CD14-positive monocyte (primary cell): ENCODE results near the gene CDC37L1. TPM values are rescaled to one million over a fixed set of nuclear protein-coding genes. Genes with fewer than 3 reads are reported as not detected.

Source experiments
- DNase-seq, 3 donors: peaks; one replicate each; pipeline ENCODE4 v3.0.0-alpha.2; 2011 to 2022
- H2AFZ ChIP-seq: 2 replicates; pipeline ENCODE4 v1.6.0; 2012; ENCODE audit warnings: mild to moderate bottlenecking, low read depth, low read length, inconsistent platforms; ENCODE audit not compliant: insufficient read depth, poor library complexity, severe bottlenecking
- H3K27ac ChIP-seq, 2 donors: 1 replicate in 1 of 2; 2 replicates in 1 of 2; pipeline ENCODE4 v1.5.1; 2012 to 2013; ENCODE audit warnings: low read length in 2 of 2, control low read depth in 1 of 2, inconsistent platforms in 1 of 2, low read depth in 1 of 2, mild to moderate bottlenecking in 1 of 2
- H3K27me3 ChIP-seq, 2 donors: one replicate each; pipeline versions ENCODE4 v1.6.0 to v1.6.1; 2011 to 2013; ENCODE audit warnings: low read length in 2 of 2; ENCODE audit not compliant: control insufficient read depth in 2 of 2, insufficient read depth in 2 of 2
- H3K36me3 ChIP-seq, 2 donors: replicated peaks in 1 of 2; 1 replicate in 1 of 2; 2 replicates in 1 of 2; pipeline versions ENCODE4 v1.5.1 to v1.6.1; 2012 to 2013; ENCODE audit warnings: low read length in 2 of 2, control low read depth in 1 of 2, inconsistent platforms in 1 of 2, mild to moderate bottlenecking in 1 of 2; ENCODE audit not compliant: insufficient read depth in 2 of 2, control insufficient read depth in 1 of 2
- H3K4me1 ChIP-seq, 2 donors: 1 replicate in 1 of 2; 2 replicates in 1 of 2; pipeline versions ENCODE4 v1.5.1 to v1.6.1; 2012 to 2013; ENCODE audit warnings: low read length in 2 of 2, control low read depth in 1 of 2, inconsistent platforms in 1 of 2, mild to moderate bottlenecking in 1 of 2, moderate library complexity in 1 of 2; ENCODE audit not compliant: insufficient read depth in 2 of 2, control insufficient read depth in 1 of 2
- H3K4me2 ChIP-seq: replicated peaks from 2 replicates; pipeline ENCODE3; 2012; ENCODE audit warnings: low read length, moderate library complexity, mild to moderate bottlenecking; ENCODE audit not compliant: poor library complexity, severe bottlenecking; ENCODE audit errors: extremely low read depth
- H3K4me3 ChIP-seq, 3 experiments: fragments of 200-600 bp in 1 of 3; sonication (generic) in 1 of 3; replicated peaks in 1 of 3; 1 replicate in 2 of 3; 2 replicates in 1 of 3; pipeline ENCODE4 v1.5.1; 2011 to 2013; ENCODE audit warnings: low read length in 3 of 3, mild to moderate bottlenecking in 3 of 3, control low read depth in 2 of 3, low read depth in 2 of 3, inconsistent platforms in 1 of 3, moderate library complexity in 1 of 3
- H3K79me2 ChIP-seq: 2 replicates; pipeline ENCODE4 v1.6.0; 2012; ENCODE audit warnings: mild to moderate bottlenecking, control low read depth, inconsistent platforms, low read length, moderate library complexity; ENCODE audit not compliant: insufficient read depth
- H3K9ac ChIP-seq: 2 replicates; pipeline ENCODE4 v1.6.0; 2017; ENCODE audit warnings: low read length, mild to moderate bottlenecking; ENCODE audit not compliant: insufficient read depth, poor library complexity, severe bottlenecking
- H3K9me3 ChIP-seq, 2 donors: replicated peaks in 1 of 2; 1 replicate in 1 of 2; 2 replicates in 1 of 2; pipeline versions ENCODE4 v1.5.1 to v1.6.1; 2012 to 2013; ENCODE audit warnings: low read length in 2 of 2, control low read depth in 1 of 2; ENCODE audit not compliant: control insufficient read depth in 1 of 2, insufficient read depth in 1 of 2
- H4K20me1 ChIP-seq: 2 replicates; pipeline ENCODE4 v1.6.0; 2012; ENCODE audit warnings: mild to moderate bottlenecking, low read length, control low read depth, moderate library complexity; ENCODE audit not compliant: insufficient read depth
- H3K27ac Mint-ChIP-seq, 7 donors: one replicate each; pipeline ENCODE4 v1.8.0; 2020; ENCODE audit warnings: mild to moderate bottlenecking in 7 of 7, mixed read lengths in 7 of 7, moderate library complexity in 6 of 7, inconsistent platforms in 2 of 7
- H3K27me3 Mint-ChIP-seq, 3 donors: one replicate each; pipeline ENCODE4 v1.8.0; 2021 to 2022; ENCODE audit warnings: low read depth in 3 of 3, mild to moderate bottlenecking in 3 of 3, mixed read lengths in 3 of 3, moderate library complexity in 3 of 3, inconsistent platforms in 1 of 3
- H3K36me3 Mint-ChIP-seq, 2 donors: one replicate each; pipeline ENCODE4 v1.8.0; 2020; ENCODE audit warnings: mixed read lengths in 2 of 2, inconsistent platforms in 1 of 2, mild to moderate bottlenecking in 1 of 2
- H3K4me1 Mint-ChIP-seq: one replicate; pipeline ENCODE4 v1.8.0; 2020; ENCODE audit warnings: mild to moderate bottlenecking, mixed read lengths
- H3K4me3 Mint-ChIP-seq, 2 donors: one replicate each; pipeline ENCODE4 v1.8.0; 2020; ENCODE audit warnings: mild to moderate bottlenecking in 2 of 2, mixed read lengths in 2 of 2, moderate library complexity in 1 of 2
- H3K9me3 Mint-ChIP-seq, 7 donors: one replicate each; pipeline ENCODE4 v1.8.0; 2020 to 2022; ENCODE audit warnings: mixed read lengths in 7 of 7, mild to moderate bottlenecking in 6 of 7, moderate library complexity in 6 of 7, inconsistent platforms in 2 of 7
- CTCF ChIP-seq: fragments of 200-600 bp; IDR thresholded peaks from one replicate; pipeline ENCODE4 v1.8.0; 2022; ENCODE audit warnings: antibody characterized with exemption, mild to moderate bottlenecking
- WGBS: methylation state at CpG from one replicate; pipeline ENCODE4 v1.1.5; 2013; ENCODE audit warnings: missing lambda C conversion rate; ENCODE audit not compliant: insufficient coverage; 5-methylcytosine and 5-hydroxymethylcytosine counted together
- intact Hi-C, 2 donors: fragments of 100-400 bp; cut with micrococcal nuclease; formaldehyde crosslinking; loops; one replicate each; pipeline versions ENCODE4 v1.15.0 to v1.15.1; 2023
- polyA plus RNA-seq, 3 donors: library from polyadenylated mRNA; depleted of rRNA in 1 of 3; unstranded in 2 of 3; stranded (reverse) in 1 of 3; fragments of 300-500 nt in 2 of 3; fragments of >200 nt in 1 of 3; fragmentation: Illumina TruSeq in 2 of 3; gene quantifications; 1 replicate in 2 of 3; 2 replicates in 1 of 3; pipeline ENCODE4 v1.2.3, GENCODE V29; 2012 to 2021

Gene CDC37L1
- polyA plus RNA-seq, 3 donors = 2.8 to 4.4 (median 2.8) TPM

GRCh38 chr9:4727593-4727992 lies 48.2 kb downstream of the CDC37L1 start:
- no peak overlapping the region for H3K27ac Mint-ChIP-seq
- Histone ChIP-seq H3K4me2 (no peak overlapping the region), H3K9ac (no peak overlapping the region), H3K36me3 (no peaks in the 10 kb centered on the region), H3K4me1 (no peaks in the 10 kb centered on the region), H3K4me3 (no peak overlapping the region), H3K27me3 (no peaks in the 10 kb centered on the region), H3K9me3 (no peaks in the 10 kb centered on the region), H4K20me1 (no peaks in the 10 kb centered on the region), H3K79me2 (peaks cover 14% of the 10 kb centered on the region), H3K27ac (no peak overlapping the region), H2AFZ (no peak overlapping the region)
- TF ChIP-seq CTCF = no peak
- peaks cover under 1% of the 10 kb centered on the region for H3K4me1 Mint-ChIP-seq
- DNase-seq = no peak
- H3K36me3 Mint-ChIP-seq = peaks cover 1 to 9% of the 10 kb centered on the region in 2 donors
- no peaks in the 10 kb centered on the region for H3K27me3 Mint-ChIP-seq
- H3K9me3 Mint-ChIP-seq = no peaks in the 10 kb centered on the region
- intact Hi-C loops = no loop called here
- H3K4me3 Mint-ChIP-seq = no peak overlapping the region
- no CpG with 5 or more reads among the region's 1 CpG for WGBS

- Histone ChIP-seq H3K79me2 (peaks cover 16% of the 10 kb centered on the region), H3K27ac (no peak overlapping the region), H3K4me2 (no peak overlapping the region), H3K9me3 (no peaks in the 10 kb centered on the region), H2AFZ (no peak overlapping the region), H3K4me1 (no peaks in the 10 kb centered on the region), H3K9ac (no peak overlapping the region), H3K36me3 (no peaks in the 10 kb centered on the region), H3K4me3 (no peak overlapping the region), H4K20me1 (no peaks in the 10 kb centered on the region), H3K27me3 (no peaks in the 10 kb centered on the region)
- Mint-ChIP-seq H3K36me3 (peaks cover 3 to 5% of the 10 kb centered on the region in 2 donors), H3K27ac (no peak overlapping the region), H3K27me3 (no peaks in the 10 kb centered on the region), H3K4me1 (peaks cover 6% of the 10 kb centered on the region), H3K9me3 (no peaks in the 10 kb centered on the region), H3K4me3 (no peak overlapping the region)
- TF ChIP-seq CTCF = no peak
- WGBS = no CpG with 5 or more reads among the region's 1 CpG
- intact Hi-C loops = no loop called here
- DNase-seq = no peak
These were observed 53.5 kb downstream of the CDC37L1 start for GRCh38 chr9:4732890-4733289.
